K562 (cell line): ENCODE results near the gene PHLDB1. TPM values are rescaled to one million over a fixed set of nuclear protein-coding genes. Genes with fewer than 3 reads are reported as not detected.

Source experiments
- ATF6 ChIP-seq: sonication (generic); formaldehyde crosslinking; IDR thresholded peaks from 2 replicates; pipeline ENCODE4 v1.4.0; 2020; ENCODE audit warnings: mild to moderate bottlenecking, missing genetic modification reagents
- CAMTA2 ChIP-seq: fragments of 250-450 bp; sonication (Bioruptor Pico); conservative IDR thresholded peaks from 2 replicates; pipeline ENCODE4 v1.5.1; 2022
- CBFA2T3 ChIP-seq: fragments of 450-650 bp; IDR thresholded peaks from 2 replicates; pipeline ENCODE4 v1.6.1; 2017
- CCAR2 ChIP-seq: fragments of 200-400 bp; formaldehyde crosslinking; IDR thresholded peaks from 2 replicates; pipeline ENCODE4 v1.6.1; 2017; ENCODE audit warnings: mild to moderate bottlenecking, low read depth, low read length
- DEAF1 ChIP-seq: fragments of 450-650 bp; formaldehyde crosslinking; IDR thresholded peaks from 2 replicates; pipeline ENCODE4 v1.4.0; 2020; ENCODE audit warnings: mild to moderate bottlenecking, moderate library complexity
- ELF4 ChIP-seq: fragments of 450-650 bp; formaldehyde crosslinking; IDR thresholded peaks from 2 replicates; pipeline ENCODE4 v1.4.0; 2022; ENCODE audit warnings: missing genetic modification characterization
- FOXK2 ChIP-seq, 2 experiments: fragments of 450-650 bp; IDR thresholded peaks in 1 of 2; conservative IDR thresholded peaks in 1 of 2; 2 replicates each; pipeline ENCODE4 v1.6.1; 2016; ENCODE audit warnings: low read depth in 2 of 2, mild to moderate bottlenecking in 1 of 2
- FOXP1 ChIP-seq: sonication (generic); formaldehyde crosslinking; IDR thresholded peaks from 2 replicates; pipeline ENCODE4 v1.8.0; 2022; ENCODE audit warnings: mild to moderate bottlenecking, missing genetic modification reagents
- HDGF ChIP-seq: fragments of 450-650 bp; IDR thresholded peaks from 2 replicates; pipeline ENCODE4 v1.6.1; 2016
- HMG20B ChIP-seq: fragments of 250-450 bp; sonication (Bioruptor Pico); IDR thresholded peaks from 2 replicates; pipeline ENCODE4 v1.5.0; 2021; ENCODE audit warnings: mild to moderate bottlenecking
- HNRNPUL1 ChIP-seq: fragments of 200-400 bp; formaldehyde crosslinking; IDR thresholded peaks from 2 replicates; pipeline ENCODE4 v1.6.1; 2017; ENCODE audit warnings: low read length
- NFIC ChIP-seq: fragments of 450-650 bp; IDR thresholded peaks from 2 replicates; pipeline ENCODE4 v1.6.1; 2017; ENCODE audit warnings: mild to moderate bottlenecking, inconsistent platforms
- NFYB ChIP-seq: IDR thresholded peaks from 2 replicates; pipeline ENCODE4 v1.6.1; 2011; ENCODE audit warnings: mild to moderate bottlenecking, moderate library complexity; ENCODE audit not compliant: insufficient read length; ENCODE audit errors: extremely low read depth
- RB1 ChIP-seq: fragments of 450-650 bp; IDR thresholded peaks from 2 replicates; pipeline ENCODE4 v1.6.1; 2017; ENCODE audit warnings: low read depth, mild to moderate bottlenecking
- SMARCC2 ChIP-seq: fragments of 450-650 bp; IDR thresholded peaks from 2 replicates; pipeline ENCODE4 v1.6.1; 2017; ENCODE audit warnings: antibody characterized with exemption, moderate library complexity, mild to moderate bottlenecking, low read depth
- USF1 ChIP-seq: sonication (generic); formaldehyde crosslinking; IDR thresholded peaks from 2 replicates; pipeline ENCODE4 v1.9.0; 2022; ENCODE audit warnings: mild to moderate bottlenecking, missing genetic modification reagents
- YY1 ChIP-seq, 3 experiments: IDR thresholded peaks; 2 replicates each; pipeline ENCODE4 v1.6.1; 2011; ENCODE audit warnings: low read length in 2 of 3, mild to moderate bottlenecking in 2 of 3, moderate library complexity in 2 of 3, borderline replicate concordance in 1 of 3, control low read depth in 1 of 3, low read depth in 1 of 3; ENCODE audit not compliant: insufficient read depth in 3 of 3, insufficient replicate concordance in 2 of 3, control insufficient read depth in 1 of 3, insufficient read length in 1 of 3; ENCODE audit errors: extremely low read depth in 1 of 3
- ZBTB11 ChIP-seq, 3 experiments: fragments of 200-800 bp in 1 of 3; fragments of 250-450 bp in 1 of 3; fragments of 450-650 bp in 1 of 3; sonication (Bioruptor Pico) in 1 of 3; sonication (Bioruptor generic) in 1 of 3; formaldehyde crosslinking in 1 of 3; IDR thresholded peaks; 2 replicates each; pipeline versions ENCODE4 v1.6.1 to v1.8.0; 2016 to 2022; ENCODE audit warnings: mild to moderate bottlenecking in 2 of 3, missing genetic modification characterization in 2 of 3, missing compliant biosample characterization in 1 of 3, moderate library complexity in 1 of 3
- polyA plus RNA-seq, 8 experiments: library from polyadenylated mRNA; depleted of rRNA in 4 of 8; stranded (reverse) in 5 of 8; unstranded in 3 of 8; fragments of >200 nt; fragmentation: Nextera tagmentation in 2 of 8; fragmentation: Illumina TruSeq in 1 of 8; extraction: Ambion mirVana in 2 of 8; extraction: Trizol in 1 of 8; gene quantifications; 2 replicates each; pipeline versions ENCODE4 v1.2.1 to v1.2.3, GENCODE V29; 2011 to 2014; ENCODE audit warnings: inconsistent platforms in 1 of 8, missing spikeins in 1 of 8
- total RNA-seq, 7 experiments: library from RNA; depleted of rRNA in 6 of 7; stranded (reverse); fragments of >200 nt in 6 of 7; fragmentation: Illumina TruSeq in 2 of 7; extraction: Trizol in 2 of 7; gene quantifications; 2 replicates each; pipeline versions ENCODE4 v1.2.1 to v1.2.3, GENCODE V29; 2011 to 2021; ENCODE audit warnings: low replicate concordance in 1 of 7

Gene PHLDB1
- total and polyA plus RNA-seq, 9 of the 15 experiments (the other 6 are each of a cell fraction or from before 2014, with no cell fraction given): 2.0 to 28.7 (median 16.2) TPM

GRCh38 chr11:118608360-118609227 is 1.2 kb downstream of the PHLDB1 start (continued):
- TF ChIP-seq NFYB: no peak
- TF ChIP-seq FOXK2 (conservative IDR thresholded peaks at IDR 0.05 in 1 of 2, IDR thresholded peaks at IDR 0.05 in 1 of 2; ENCODE audit: low read depth in 2 of 2): peak in 1 of 2 experiments; percentile 58; a peak in 2 of 4 replicates
- no peak for TF ChIP-seq HNRNPUL1
- no peak for TF ChIP-seq CAMTA2 (CRISPR knock-in tag)
- TF ChIP-seq DEAF1 (CRISPR knock-in tag): no peak
- TF ChIP-seq CBFA2T3: peak; percentile 33; the same call in 1 of the 2 replicates
- no peak for TF ChIP-seq HMG20B
- TF ChIP-seq CCAR2: no peak
- TF ChIP-seq HDGF: peak; percentile 98
- 0 out of 2 replicates have a peak, but pooled peaks have one; percentile 55 for TF ChIP-seq ELF4 (CRISPR knock-in tag)
- peak in 1 of 3 experiments; percentile 50 for TF ChIP-seq YY1 (IDR thresholded peaks at IDR 0.05; ENCODE audit: borderline replicate concordance in 1 of 3, control insufficient read depth in 1 of 3, extremely low read depth in 1 of 3, insufficient read depth in 3 of 3, insufficient read length in 1 of 3, insufficient replicate concordance in 2 of 3, low read depth in 1 of 3, low read length in 2 of 3)
- TF ChIP-seq RB1: peak; percentile 54; the same call in 1 of the 2 replicates
- TF ChIP-seq ATF6 (CRISPR knock-in tag): peak; percentile 95; the same call in 1 of the 2 replicates
- no peak for TF ChIP-seq FOXP1 (CRISPR knock-in tag)
- no peak; the same call in 1 of the 2 replicates for TF ChIP-seq SMARCC2
- TF ChIP-seq ZBTB11 (CRISPR knock-in tag; IDR thresholded peaks at IDR 0.05): peak in 1 of 3 experiments; percentile 57; a peak in 1 of 6 replicates
- TF ChIP-seq NFIC: peak; percentile 40
- no peak; the same call in 1 of the 2 replicates for TF ChIP-seq USF1 (CRISPR knock-in tag)
